Neutrophil (primary cell): ENCODE measurements around the gene RNASE1.

ENCODE experiments used
- H3K27ac ChIP-seq: fragments of 200-600 bp; sonication (generic); 2 replicates; pipeline ENCODE4 v1.5.1; 2016; ENCODE audit warnings: mild to moderate bottlenecking, moderate library complexity
- H3K27me3 ChIP-seq: fragments of 200-600 bp; sonication (generic); 2 replicates; pipeline ENCODE4 v1.6.0; 2016; ENCODE audit warnings: mild to moderate bottlenecking
- H3K36me3 ChIP-seq: fragments of 200-600 bp; sonication (generic); 2 replicates; pipeline ENCODE4 v1.5.1; 2017
- H3K4me1 ChIP-seq, 2 experiments: fragments of 200-600 bp in 1 of 2; sonication (generic) in 1 of 2; 1 replicate in 1 of 2; 2 replicates in 1 of 2; pipeline versions ENCODE4 v1.5.1 to v1.6.1; 2013 to 2016; ENCODE audit warnings: low read depth in 1 of 2, low read length in 1 of 2, mild to moderate bottlenecking in 1 of 2, moderate library complexity in 1 of 2; ENCODE audit not compliant: control insufficient read depth in 1 of 2, insufficient read depth in 1 of 2
- H3K4me3 ChIP-seq, 2 experiments: fragments of 200-600 bp in 1 of 2; sonication (generic) in 1 of 2; 1 replicate in 1 of 2; 2 replicates in 1 of 2; pipeline ENCODE4 v1.5.1; 2013 to 2016; ENCODE audit warnings: low read depth in 1 of 2, low read length in 1 of 2, mild to moderate bottlenecking in 1 of 2, moderate library complexity in 1 of 2
- H3K9me3 ChIP-seq: fragments of 200-600 bp; sonication (generic); 2 replicates; pipeline ENCODE4 v1.5.1; 2016
- CTCF ChIP-seq: fragments of 200-600 bp; sonication (generic); IDR thresholded peaks from 2 replicates; pipeline ENCODE4 v1.5.1; 2016; ENCODE audit warnings: antibody characterized with exemption

The RNASE1 gene

GRCh38 chr14:20775901-20776300 is 26.7 kb downstream of the RNASE1 start:
- Histone ChIP-seq H3K36me3 (no peaks in the 10 kb centered on the region), H3K27me3 (no peaks in the 10 kb centered on the region), H3K4me1 (peaks cover 11 to 19% of the 10 kb centered on the region in 2 experiments), H3K9me3 (no peaks in the 10 kb centered on the region), H3K4me3 (no peak overlapping the region), H3K27ac (no peak overlapping the region)
- no peak for TF ChIP-seq CTCF

DNA sequence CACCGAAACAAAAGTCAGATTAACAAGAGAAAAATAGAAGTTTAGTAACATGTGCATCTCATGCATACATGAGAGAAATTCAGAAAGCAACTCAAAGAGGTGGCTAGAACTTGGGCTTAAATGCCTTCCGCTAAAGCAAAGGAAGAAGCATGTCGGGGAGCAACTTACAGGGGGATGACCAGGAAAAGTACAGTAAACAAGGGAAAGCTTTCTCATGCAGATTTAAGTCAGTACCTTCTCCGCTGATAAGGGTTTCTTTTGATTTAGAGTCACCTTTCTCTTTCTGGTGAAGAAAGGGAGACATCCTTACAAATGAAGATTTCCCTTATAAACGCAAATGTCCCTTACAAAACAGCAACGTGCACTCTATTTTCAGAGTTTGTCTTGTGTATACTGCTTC is 27.6 kb downstream of the RNASE1 start:
- Histone ChIP-seq H3K4me3 (no peak overlapping the region), H3K9me3 (no peaks in the 10 kb centered on the region), H3K27me3 (no peaks in the 10 kb centered on the region), H3K36me3 (no peaks in the 10 kb centered on the region), H3K4me1 (peaks cover 2 to 10% of the 10 kb centered on the region in 2 experiments), H3K27ac (no peak overlapping the region)
- no peak for TF ChIP-seq CTCF

DNA sequence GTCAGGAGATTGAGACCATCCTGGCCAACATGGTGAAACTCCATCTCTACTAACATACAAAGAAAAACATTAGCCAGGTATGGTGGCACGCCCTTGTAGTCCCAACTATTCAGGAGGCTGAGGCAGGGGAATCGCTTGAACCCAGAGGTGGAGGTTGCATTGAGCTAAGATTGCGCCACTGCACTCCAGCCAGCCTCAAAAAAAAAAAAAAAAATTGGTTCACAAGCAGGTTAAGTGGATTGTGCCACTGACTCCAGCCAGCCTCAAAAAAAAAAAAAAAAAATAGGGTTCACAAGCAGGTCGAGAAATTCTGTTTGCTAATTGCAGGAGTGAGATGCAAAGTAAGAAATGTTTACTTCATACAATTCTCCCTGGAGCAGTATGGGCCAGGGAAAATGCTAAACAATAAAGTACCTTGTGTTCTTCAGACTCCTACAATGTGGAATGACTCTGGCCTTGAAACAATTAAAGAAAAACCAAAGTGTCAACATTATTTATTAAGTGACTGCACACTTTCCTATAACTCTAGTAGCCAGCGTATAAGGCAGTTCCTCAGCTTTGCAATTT is 28.3 kb downstream of the RNASE1 start:
- Histone ChIP-seq H3K27me3 (no peaks in the 10 kb centered on the region), H3K4me3 (no peak overlapping the region), H3K27ac (no peak overlapping the region), H3K4me1 (peaks cover 0 to 6% of the 10 kb centered on the region in 2 experiments), H3K9me3 (no peaks in the 10 kb centered on the region), H3K36me3 (no peaks in the 10 kb centered on the region)
- no peak for TF ChIP-seq CTCF

GRCh38 chr14:20772650-20773049 is 30.0 kb downstream of the RNASE1 start:
- Histone ChIP-seq H3K27ac (no peak overlapping the region), H3K4me3 (no peak overlapping the region), H3K36me3 (no peaks in the 10 kb centered on the region), H3K27me3 (no peaks in the 10 kb centered on the region), H3K4me1 (peaks cover 0 to 6% of the 10 kb centered on the region in 2 experiments), H3K9me3 (no peaks in the 10 kb centered on the region)
- no peak for TF ChIP-seq CTCF

- Histone ChIP-seq H3K9me3 (no peaks in the 10 kb centered on the region), H3K4me3 (no peak overlapping the region), H3K4me1 (no peaks in the 10 kb centered on the region), H3K27me3 (no peaks in the 10 kb centered on the region), H3K27ac (no peak overlapping the region), H3K36me3 (no peaks in the 10 kb centered on the region)
- no peak for TF ChIP-seq CTCF
These were observed 33.2 kb downstream of the RNASE1 start for GRCh38 chr14:20769421-20769820.

DNA sequence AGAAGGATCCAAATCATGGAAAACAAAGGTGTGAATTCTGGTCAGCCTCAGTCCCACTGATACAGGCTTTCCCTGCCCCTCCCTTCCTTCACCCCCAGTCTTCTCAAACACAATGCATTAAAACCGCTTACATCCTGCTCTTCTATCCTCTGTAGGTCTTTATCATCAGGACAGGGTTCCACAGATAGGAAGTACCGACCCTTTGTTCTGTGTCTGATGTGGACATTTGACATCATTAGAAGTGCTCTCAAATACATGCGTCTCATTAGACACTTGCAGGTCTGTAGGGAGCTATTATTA is 34.1 kb downstream of the RNASE1 start:
- no peaks in the 10 kb centered on the region for H3K4me1 ChIP-seq
- H3K27ac ChIP-seq = no peak overlapping the region
- H3K4me3 ChIP-seq = no peak overlapping the region
- TF ChIP-seq CTCF = no peak
- no peaks in the 10 kb centered on the region for H3K36me3 ChIP-seq
- no peaks in the 10 kb centered on the region for H3K9me3 ChIP-seq
- no peaks in the 10 kb centered on the region for H3K27me3 ChIP-seq
